Measurements from ENCODE around the gene CASKIN1.

DNA sequence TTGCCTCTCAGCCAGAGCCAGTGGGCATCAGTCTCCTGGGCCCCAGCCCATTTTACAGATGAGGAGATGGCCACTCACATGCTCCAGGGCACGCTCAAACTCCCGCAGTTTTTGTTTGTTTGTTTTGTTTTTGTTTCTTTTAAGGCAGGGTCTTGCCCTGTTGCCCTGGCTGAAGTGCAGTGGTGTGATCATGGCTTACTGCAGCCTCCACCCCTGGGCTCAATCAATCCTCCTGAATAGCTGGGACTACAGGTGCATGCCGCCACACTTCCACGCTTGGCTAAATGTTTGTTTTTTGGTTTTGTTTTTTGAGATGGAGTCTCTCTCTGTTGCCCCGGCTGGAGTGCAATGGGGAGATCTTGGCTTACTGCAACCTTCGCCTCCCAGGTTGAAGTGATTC, 30.5 kb upstream of the CASKIN1 start:
- TF ChIP-seq, protein P1, sequence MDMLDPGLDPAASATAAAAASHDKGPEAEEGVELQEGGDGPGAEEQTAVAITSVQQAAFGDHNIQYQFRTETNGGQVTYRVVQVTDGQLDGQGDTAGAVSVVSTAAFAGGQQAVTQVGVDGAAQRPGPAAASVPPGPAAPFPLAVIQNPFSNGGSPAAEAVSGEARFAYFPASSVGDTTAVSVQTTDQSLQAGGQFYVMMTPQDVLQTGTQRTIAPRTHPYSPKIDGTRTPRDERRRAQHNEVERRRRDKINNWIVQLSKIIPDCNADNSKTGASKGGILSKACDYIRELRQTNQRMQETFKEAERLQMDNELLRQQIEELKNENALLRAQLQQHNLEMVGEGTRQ (IDR thresholded peaks at IDR 0.05; ENCODE audit: borderline replicate concordance, low read depth, low read length): no peak
- TF ChIP-seq POLR2A (IDR thresholded peaks at IDR 0.05; ENCODE audit: low read depth, low read length): no peak
- TF ChIP-seq, protein P2, sequence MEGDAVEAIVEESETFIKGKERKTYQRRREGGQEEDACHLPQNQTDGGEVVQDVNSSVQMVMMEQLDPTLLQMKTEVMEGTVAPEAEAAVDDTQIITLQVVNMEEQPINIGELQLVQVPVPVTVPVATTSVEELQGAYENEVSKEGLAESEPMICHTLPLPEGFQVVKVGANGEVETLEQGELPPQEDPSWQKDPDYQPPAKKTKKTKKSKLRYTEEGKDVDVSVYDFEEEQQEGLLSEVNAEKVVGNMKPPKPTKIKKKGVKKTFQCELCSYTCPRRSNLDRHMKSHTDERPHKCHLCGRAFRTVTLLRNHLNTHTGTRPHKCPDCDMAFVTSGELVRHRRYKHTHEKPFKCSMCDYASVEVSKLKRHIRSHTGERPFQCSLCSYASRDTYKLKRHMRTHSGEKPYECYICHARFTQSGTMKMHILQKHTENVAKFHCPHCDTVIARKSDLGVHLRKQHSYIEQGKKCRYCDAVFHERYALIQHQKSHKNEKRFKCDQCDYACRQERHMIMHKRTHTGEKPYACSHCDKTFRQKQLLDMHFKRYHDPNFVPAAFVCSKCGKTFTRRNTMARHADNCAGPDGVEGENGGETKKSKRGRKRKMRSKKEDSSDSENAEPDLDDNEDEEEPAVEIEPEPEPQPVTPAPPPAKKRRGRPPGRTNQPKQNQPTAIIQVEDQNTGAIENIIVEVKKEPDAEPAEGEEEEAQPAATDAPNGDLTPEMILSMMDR (IDR thresholded peaks at IDR 0.05 in 2 of 3, conservative IDR thresholded peaks at IDR 0.05 in 1 of 3; ENCODE audit: control insufficient read depth in 2 of 3, extremely low read depth in 1 of 3, insufficient read depth in 1 of 3, low read depth in 3 of 3, low read length in 3 of 3): no peak
- TF ChIP-seq BRCA1 (IDR thresholded peaks at IDR 0.05; ENCODE audit: low read depth, low read length): no peak
- TF ChIP-seq EGR1 (IDR thresholded peaks at IDR 0.05; ENCODE audit: borderline replicate concordance in 1 of 2, low read depth in 2 of 2, low read length in 2 of 2): no peak
- TF ChIP-seq, protein P3, sequence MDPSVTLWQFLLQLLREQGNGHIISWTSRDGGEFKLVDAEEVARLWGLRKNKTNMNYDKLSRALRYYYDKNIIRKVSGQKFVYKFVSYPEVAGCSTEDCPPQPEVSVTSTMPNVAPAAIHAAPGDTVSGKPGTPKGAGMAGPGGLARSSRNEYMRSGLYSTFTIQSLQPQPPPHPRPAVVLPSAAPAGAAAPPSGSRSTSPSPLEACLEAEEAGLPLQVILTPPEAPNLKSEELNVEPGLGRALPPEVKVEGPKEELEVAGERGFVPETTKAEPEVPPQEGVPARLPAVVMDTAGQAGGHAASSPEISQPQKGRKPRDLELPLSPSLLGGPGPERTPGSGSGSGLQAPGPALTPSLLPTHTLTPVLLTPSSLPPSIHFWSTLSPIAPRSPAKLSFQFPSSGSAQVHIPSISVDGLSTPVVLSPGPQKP (IDR thresholded peaks at IDR 0.05; ENCODE audit: low read depth, low read length): no peak
- TF ChIP-seq SP1 (IDR thresholded peaks at IDR 0.05; ENCODE audit: low read depth, low read length): no peak
- TF ChIP-seq EZH2 (IDR thresholded peaks at IDR 0.05; ENCODE audit: borderline replicate concordance, control insufficient read depth, low read depth, low read length): no peak
- no peak for TF ChIP-seq EED (IDR thresholded peaks at IDR 0.05; ENCODE audit: low read depth)
- TF ChIP-seq KAT2A (conservative IDR thresholded peaks at IDR 0.05; ENCODE audit: control insufficient read depth, low read depth, low read length): no peak
